Activated CD4-positive, alpha-beta T cell treated with anti-CD3 and anti-CD28 coated beads, Interleukin-2, amount 50 U/mL, for 24 hours (primary cell): Measurements from ENCODE around the gene MAP3K21.

Experiments
- DNase-seq, 2 donors: peaks; one replicate each; pipeline ENCODE4 v3.0.0-alpha.2; 2020; ENCODE audit warnings: low read depth in 1 of 2, low spot score in 1 of 2

The MAP3K21 gene

DNA sequence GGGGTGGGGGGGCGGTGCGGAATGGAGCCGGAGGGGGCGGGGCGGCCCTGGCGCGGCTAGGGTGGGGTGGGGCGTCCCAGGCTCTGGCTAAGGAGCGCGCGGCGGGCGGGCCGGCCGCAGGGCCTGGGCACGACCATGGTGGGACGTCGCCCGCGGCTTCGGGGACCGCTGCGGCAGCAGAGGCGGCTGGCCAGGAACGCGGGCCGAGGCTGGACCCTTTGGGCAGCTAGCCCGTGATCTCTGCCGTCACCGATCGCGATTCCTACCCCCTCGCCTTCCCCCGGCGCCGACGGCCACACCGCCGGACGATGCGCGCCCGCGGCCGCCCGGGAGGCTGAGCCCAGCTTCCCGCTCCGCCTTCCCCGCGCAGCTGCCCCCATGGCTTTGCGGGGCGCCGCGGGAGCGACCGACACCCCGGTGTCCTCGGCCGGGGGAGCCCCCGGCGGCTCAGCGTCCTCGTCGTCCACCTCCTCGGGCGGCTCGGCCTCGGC, at the start of gene MAP3K21:
Gene MAP3K21, plus strand, starts transcription at position 74 of the 491 bp plus-strand sequence. Its CDS starts 305 bp downstream, at position 379.
- no peak for DNase-seq

DNA sequence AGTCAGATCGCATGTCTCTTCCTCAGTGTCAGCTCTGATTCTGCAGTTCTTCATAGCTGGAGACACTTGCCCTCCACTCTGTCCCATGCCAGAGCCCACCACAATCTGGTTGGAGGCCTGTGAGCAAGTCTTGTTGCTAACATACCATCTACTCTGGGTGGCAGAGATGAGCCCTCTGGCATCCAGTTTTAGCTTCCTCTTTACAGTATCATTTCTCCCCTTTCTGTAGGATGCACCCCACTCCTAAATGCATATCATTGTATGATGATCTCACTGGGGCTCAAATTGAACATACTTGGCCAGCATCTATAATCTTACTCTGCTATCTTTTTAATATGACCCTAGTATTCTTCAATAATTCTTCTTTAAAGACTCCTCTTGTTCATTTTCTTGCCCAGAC, 48.9 kb upstream of the MAP3K21 start:
- no peak for DNase-seq

- DNase-seq: no peak
Observed at GRCh38 chr1:233279971-233280370, 47.6 kb upstream of the MAP3K21 start.

- DNase-seq: peak in 1 of 2 donors; percentile 16
Observed at GRCh38 chr1:233281711-233282581, 45.6 kb upstream of the MAP3K21 start.

- no peak for DNase-seq
Observed at GRCh38 chr1:233282582-233282886, 45.0 kb upstream of the MAP3K21 start.

GRCh38 chr1:233289676-233290075, 37.8 kb upstream of the MAP3K21 start:
- DNase-seq: no peak

- DNase-seq: no peak
Observed at GRCh38 chr1:233290396-233291034, 37.0 kb upstream of the MAP3K21 start.

- DNase-seq: no peak
Observed at GRCh38 chr1:233293556-233294446, 33.7 kb upstream of the MAP3K21 start.

DNA sequence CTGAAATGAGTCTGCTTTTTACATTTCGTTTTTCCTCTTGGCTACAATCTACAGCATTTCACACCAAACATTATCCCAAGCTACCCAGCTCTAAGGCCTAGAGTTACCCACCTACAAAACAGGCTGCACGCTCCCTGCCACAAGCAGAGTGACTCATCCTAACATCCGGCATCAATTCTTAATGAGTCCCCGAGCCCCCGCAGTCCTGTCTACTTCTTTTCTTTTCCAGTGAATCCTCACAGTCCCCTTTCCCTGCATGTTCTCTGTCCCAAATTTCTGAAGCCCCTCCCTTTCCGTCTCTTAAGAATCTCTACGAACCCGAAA, 32.6 kb upstream of the MAP3K21 start:
- DNase-seq: peak in 1 of 2 donors; percentile 27

DNA sequence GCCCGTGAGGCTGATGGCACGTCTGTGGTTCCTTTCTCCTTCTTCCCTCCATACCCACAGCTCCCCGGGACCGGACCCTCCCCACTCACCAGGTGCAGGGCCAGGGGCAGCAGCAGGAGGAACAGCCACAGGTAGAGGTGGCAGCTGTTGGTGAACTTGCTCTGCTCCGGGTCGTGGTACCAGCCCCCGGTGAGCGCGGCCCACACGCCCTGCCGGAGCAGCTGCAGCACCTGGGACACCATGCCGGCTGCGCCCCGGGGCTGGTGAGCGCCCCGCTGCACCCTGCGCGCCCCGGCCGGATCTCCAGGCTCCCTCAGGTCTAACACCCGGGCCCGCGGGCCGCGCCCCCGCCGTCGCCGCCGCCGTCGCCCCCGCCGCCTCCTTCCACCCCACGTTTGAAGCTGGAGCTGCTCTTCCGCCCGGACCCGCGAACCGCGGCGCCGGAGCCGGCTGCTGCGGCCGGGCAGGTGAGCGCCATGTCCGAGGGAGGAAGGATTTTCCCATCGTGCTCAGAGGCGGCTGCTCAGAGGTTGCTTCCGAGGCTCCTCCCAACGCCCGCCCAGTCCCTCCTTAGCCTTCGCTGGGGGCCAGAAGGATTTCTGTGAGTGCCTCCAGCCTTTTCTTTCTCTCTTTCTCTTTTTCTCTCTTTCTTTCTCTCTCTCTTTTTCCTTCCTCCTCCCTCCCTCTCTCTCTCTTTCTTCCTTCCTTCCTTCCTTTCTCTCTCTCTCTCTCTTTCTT, 32.1 kb upstream of the MAP3K21 start, which contains the start of gene PCNX2:
Gene PCNX2, minus strand, starts transcription at position 489 of the 738 bp plus-strand sequence. Its CDS starts 247 bp downstream, at position 242.
- DNase-seq: peak; percentile 35 to 61

DNA sequence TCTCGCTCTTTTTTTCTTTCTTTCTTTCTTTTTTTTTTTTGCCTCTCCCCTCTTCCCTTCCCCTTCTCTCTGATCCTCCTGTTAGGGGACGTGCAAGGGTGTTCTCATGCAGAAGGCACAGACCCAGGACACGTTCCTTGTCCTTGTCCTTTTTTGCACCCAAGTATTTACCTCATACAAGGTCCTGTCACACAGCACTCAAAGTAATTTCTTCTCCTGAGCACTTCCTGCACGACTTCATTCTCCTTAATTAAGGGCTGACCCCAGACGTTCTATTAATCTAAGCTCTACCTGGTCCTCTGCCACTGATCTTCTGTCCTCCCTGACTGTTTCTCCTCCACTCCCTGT, 31.6 kb upstream of the MAP3K21 start:
- DNase-seq: no peak

GRCh38 chr1:233299450-233299849, 28.1 kb upstream of the MAP3K21 start:
- DNase-seq: no peak

DNA sequence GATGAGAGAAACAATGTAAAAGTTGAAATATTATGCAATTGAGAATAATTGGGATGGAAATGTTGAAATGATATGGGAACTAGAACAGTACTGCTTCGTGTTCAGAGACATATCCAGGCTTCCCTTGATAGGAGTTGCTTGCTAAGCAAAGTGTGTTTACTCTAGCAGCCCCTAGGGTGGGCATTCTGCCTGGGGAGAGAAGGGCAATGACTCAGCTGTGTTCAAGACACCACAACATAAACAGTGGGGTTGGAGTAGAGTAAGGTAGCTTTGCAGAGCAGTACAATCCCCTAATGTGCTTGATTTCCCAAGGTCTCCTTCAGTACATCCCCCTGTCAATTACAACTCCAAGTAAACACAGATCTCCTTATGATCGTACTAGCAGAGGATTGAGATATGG, 27.2 kb upstream of the MAP3K21 start:
- DNase-seq: no peak

GRCh38 chr1:233304489-233305102, 22.9 kb upstream of the MAP3K21 start:
- DNase-seq: no peak

DNA sequence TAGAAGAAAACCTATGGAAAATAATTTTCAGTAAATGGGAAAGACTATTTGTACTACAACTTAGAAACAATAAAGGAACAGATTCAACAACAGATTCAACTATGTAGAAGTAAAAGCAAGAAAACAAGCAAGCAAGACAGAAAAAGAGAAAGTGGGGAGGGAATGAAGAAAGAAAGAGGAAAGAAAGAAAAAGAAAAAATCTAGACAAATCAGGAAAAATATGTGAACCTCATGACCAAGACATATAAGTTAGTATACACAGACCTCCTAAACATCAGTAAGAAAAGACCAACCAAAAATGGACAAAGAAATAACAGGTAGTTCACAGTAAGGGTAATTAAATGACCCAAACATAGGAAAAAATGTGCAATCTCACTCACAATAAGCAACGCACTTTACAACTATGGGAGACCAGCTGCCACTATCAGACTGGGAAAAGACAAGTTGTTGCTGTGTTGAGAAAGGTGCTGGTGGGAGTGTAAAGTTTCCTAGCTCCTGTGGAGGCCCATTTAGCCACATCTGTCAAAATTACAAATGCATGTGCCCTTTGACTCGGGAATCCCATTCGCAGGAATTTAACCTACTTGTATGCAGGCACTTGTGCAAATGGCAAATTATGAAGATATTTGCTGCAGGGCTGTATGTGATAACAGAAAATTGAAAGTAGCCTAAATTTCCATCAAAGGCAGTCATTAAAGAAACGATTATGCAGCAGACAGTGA, 13.9 kb upstream of the MAP3K21 start:
- no peak for DNase-seq

DNA sequence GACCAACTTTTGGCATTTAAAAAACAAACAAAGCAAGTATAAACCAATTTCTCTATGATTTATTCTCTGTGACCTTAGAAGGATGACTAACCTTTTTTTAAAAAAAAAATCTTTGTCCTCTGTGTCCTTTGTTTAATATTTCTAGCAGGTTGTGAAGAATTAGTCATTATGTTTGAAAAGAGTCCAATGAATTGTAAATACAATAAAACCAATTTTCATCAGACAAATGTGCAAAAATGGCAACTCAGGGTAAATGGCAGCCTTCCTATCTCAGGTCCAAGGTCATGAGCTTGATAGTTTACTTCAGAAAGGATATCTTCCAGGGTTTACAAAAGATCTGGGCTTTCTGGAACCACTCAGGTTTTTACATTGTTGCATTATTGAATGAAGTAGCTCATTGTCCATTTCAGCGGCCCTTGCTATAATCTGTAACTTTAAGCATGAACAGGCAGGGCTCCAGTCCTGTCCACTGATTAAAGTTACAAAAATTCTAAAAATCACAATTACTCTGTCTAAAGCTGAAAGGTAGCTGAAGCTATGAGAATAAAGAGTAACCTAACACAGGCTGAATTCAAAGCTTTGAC, 11.7 kb upstream of the MAP3K21 start:
- no peak for DNase-seq

DNA sequence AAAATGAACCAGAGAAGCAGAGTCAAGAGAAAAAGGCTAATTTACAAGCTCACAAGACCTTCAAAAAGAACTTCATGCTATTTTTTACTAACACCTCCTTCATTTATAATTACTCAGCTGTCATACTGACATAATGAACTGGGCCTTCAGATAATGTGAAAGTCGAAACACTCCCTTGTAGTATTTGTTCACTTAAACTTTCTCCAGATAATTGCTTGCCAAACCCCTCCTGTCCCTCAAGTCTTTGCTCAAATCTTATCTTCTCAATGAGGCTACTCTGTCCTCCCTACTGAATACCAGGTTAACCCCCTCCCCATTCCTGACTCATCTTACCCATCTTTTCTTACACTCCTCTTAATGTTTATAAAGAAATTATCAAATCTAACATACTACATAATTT, 11.1 kb upstream of the MAP3K21 start:
- DNase-seq: no peak

DNA sequence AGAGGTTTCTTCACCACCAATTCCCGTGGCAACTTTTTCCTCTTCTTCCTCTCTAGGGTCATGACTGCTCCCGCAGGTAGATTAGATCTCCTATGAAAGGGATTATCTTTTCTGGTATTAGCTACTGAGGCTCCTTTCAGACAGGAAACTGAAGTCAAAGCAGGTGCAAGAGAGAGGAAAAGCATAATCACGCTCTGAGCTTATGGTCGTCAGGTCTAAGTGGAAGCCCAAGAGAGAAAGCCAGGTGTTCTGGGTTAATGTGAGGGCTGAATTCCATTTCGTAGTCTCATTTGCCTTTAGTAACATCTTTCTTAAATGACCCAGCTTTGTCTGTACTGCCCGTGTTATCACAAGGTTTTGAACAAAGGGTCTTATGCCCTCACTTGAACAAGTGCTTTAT, 8.3 kb upstream of the MAP3K21 start:
- no peak for DNase-seq

DNA sequence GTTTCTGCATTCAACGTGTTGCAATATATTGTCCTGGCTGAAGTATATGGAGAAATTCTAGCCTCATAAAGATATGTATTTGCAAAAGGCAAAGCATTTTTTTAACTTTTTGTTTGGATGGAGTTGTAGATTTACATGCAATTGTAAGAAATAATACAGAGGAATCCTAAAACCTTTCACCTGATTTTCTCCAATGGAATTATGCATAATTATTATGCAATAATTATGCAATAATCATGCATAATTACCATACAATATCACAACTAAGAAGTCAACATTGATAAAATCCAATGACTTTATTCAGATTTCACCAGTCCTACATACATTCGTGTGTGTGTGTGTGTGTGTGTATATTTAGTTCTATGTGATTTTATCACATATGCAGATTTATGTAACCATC, 7.5 kb upstream of the MAP3K21 start:
- DNase-seq: no peak
